ENCODE results near the gene TXNIP.

The TXNIP gene

DNA sequence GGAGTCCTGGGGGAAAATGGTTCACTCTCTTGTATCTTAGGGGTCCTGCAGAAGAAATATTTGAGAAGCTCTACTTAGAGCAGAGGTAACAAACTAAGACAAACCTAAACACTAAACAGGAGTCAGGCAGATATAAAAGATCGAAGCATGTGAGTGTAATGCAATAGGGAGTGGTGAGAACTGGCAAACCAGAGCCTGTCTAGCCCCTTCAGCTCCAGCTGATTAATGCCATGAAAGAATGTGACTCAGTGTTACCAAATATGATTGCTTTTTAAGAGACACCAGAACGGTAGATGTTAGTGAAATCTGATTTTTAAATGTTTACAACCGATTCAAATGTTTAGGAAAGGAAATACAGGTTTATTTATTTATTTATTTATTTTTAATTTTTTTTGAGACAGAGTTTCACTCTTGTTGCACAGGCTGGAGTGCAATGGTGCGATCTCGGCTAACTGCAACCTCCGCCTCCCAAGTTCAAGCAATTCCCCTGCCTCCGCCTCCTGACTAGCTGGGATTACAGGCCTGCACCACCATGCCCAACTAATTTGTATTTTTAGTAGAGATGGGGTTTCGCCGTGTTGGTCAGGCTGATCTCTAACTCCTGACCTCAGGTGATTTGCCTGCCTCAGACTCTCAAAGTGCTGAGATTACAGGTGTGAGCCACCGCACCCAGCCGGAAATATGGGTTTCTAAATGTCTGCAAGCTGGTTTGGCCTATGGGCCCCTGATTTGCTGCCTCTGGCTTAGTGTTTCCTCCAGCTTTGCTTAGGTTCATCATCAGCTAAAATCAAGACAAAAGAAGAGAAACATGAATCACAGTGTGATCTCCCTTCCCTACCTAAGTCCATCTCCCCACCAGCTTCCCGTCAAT lies 12.2 kb downstream of the TXNIP start:
- peak; percentile 77 for DNase-seq

DNA sequence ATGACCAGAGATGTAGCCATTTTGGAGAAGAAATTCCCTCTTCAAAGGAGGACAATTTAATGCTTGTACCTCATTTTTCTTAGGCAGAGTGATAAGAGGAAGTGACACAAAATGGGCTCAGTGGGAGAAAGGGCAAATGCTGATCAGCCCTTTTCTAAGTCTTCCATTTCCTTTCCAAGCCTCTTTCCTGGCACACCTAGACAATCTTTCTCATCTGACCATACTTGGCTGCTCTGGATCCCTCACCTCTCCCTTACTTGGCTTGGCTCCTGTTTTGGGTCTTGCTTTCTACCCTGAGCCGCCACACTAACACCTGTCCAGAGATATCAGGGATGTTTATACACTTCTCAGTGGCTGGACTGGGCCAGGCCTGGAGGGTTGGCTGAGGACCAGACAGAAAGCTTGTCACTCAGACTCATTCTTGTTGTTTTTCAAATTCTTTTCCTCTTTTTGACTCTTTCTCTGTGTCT lies 13.1 kb downstream of the TXNIP start:
- peak; percentile 54 for DNase-seq

DNA sequence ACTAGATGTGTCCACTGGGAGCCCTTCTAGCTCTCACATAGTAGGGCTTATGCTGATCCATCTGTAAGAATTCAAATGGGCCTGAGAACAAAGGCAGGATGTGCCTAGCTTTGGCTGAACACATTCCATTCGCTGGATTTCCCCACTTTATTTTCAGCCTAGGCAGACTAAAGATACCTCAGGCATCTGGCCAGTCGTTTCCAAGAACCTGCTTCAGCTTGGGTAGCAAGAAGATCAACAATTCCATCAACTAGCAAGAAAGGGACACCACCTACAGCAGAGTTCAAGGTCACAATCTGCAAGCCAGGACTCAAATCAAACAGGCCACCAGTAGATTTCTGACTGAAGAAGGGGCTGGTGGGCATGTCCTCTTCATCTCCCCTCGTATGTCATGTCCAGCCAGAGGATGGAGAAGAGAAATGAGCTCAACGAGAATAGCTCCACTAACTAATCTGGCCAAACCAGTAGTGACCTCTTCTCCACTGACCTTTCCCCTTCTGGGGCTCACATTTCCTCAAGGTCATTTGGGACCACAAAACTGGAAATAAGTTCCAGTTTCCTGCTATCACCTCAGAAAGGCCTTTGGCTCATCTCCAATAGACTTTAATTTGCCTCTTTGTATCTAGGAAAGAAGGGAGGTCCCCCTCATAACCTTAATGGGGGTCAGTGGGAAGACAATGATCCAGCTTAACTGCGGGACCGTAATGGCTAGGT lies 14.2 kb downstream of the TXNIP start:
- DNase-seq, result peak; percentile 57

DNA sequence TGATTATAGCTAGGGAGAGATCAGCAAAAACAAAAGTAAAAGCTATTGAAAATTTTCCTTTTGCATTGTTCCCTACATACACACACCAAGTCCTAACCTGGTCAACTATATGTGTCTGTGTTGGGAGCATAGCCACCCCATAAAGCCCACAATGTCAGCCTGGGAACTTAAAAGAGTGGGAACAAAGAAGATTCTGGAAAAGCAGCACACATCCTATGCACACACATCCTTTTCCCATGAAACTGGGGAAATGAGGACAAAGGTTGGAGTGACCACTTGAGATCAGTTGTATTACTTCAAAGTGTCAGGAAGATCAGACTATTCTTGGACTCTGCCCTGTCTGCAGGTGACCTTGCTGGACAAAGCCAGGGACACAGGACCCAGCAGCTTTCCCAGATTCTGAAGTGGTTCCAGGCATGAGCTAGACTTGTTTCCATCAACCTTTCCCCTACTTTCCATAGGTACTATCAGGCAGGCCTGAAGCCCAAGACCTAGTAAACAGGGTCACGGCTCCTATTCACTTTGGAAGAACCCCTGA lies 15.9 kb downstream of the TXNIP start:
- DNase-seq, result peak; percentile 53

DNA sequence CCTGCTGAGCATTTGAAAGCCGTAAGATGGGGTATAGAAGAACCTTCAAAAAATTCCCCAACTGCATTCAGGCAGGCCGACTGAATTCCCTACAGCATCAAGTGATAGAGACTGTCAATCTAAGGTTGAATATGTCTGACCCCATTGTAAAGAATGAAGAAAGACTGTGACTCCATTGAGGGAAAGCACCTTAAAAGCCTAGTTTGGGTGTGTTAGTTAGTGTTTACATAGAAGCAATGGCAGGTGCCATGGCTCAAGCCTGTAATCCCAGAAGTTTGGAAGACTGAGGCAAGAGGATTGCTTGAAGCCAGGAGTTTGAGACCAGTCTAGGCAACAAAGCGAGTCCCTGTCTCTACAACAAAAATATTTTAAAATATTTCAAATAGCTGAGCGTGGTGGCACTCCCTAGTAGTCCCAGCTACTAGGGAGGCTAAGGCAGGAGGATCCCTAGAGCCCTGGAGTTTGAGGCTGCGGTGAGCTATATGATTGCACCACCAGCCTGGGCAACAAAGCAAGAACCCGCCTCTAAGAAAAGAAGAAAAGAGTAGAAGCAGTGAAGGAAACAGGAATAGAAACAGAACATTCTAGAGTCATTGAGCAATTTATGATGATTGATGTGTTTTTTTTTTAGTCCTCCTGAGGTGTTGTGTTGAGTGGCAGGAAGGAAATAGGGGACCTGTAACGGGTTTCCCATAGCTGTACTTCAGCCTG lies 16.5 kb downstream of the TXNIP start:
- DNase-seq, result no peak

DNA sequence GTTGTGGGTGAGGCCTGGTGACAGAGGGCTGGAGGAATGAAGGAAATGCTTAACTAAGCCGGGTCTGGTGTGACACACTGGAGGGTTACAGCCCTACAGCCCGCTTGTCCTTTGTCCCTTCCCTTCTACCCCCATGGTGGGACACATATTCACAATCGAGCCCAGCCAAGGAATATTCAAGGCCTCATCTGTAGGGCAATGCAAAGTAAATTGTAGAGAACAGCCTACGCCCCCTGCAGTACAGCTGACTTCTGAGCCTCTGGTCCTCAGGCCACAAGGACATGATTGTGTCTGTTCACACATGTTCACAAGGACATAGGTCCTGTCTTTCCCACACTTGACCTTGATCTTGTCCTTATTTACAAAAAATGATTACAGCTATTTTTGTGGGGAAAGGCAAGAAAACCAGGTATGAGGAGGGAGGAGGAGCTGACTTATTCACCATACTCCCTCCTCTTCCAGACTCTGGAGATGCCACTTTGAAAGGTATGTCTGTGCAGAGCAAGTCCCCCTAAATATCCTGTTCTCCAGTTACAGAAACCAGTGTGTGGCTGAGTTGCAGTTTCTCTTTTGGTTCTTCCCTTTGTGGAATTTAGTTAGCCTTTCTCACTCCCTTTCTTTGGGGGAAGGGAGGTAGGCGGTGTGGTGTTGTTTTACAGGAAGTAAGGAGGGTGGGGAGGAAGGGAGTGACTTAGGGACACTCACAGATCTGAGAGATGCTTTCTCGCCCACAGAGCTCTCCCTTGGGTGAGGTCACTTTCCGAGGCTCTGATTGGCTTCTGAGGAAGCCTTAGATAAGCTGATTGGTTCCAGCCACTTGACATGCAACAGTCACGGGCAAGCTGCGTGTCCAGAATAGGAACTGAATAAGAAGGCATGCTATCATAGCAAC lies 17.3 kb downstream of the TXNIP start:
- DNase-seq, result peak; percentile 91

DNA sequence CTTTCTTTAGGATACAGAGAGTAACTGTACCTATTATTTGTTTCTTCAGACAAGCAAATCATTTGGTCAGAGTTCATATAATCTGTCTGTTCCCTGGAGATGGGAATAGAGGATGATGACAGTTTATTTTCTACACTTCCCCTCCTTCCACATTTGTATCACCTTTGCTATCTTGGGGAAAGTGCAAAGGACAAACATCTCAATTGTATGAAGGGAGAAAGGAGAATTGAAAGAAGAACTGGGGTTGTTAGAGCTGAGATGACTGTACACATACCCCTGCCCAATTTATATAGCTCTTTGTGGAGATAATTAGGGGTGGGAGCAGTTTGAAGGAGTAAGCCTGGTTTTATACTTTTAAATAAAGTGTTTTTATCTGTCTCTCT lies 17.9 kb downstream of the TXNIP start:
- DNase-seq, result no peak

DNA sequence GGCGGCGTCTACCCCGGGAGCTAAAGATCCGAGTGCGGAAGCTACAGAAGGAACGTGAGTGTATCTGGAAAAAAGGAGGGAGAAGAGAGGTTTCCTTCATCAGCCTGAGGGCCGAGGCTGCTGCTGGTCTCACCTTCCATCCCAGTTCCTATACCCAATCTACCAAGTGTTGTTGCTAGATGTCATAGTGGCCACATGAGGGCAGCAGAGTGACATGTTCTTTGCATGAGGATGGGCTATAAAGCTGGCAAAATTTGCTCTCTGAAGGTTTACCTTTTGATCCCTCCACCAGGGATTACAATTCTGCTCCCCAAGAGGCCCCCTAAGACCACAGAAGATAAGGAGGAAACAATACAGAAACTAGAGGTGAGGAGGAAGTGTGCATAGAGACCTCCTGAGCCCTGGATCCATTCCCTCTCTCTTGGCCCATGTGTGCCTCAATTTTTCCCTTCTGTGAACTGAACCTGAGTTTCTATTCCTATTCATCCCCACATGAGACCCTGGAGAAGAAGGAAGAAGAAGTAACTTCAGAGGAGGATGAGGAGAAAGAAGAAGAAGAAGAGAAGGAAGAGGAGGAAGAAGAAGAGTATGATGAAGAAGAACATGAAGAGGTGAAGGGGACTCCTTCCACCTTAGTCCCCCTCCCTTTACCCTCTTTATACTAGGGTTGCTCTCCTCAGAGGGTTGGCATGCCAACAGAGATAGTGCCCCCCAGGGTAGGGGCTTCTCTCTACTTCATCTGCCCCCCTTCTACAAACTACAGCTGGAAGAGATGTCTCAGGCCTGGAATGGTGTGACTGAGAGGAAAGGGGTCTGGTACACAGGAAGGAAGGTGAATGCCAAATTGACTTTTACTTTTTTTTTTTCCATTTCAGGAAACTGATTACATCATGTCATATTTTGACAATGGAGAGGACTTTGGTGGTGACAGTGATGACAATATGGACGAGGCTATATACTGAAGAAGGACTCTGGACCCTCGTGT lies 18.6 kb downstream of the TXNIP start:
- DNase-seq, result peak; percentile 88

DNA sequence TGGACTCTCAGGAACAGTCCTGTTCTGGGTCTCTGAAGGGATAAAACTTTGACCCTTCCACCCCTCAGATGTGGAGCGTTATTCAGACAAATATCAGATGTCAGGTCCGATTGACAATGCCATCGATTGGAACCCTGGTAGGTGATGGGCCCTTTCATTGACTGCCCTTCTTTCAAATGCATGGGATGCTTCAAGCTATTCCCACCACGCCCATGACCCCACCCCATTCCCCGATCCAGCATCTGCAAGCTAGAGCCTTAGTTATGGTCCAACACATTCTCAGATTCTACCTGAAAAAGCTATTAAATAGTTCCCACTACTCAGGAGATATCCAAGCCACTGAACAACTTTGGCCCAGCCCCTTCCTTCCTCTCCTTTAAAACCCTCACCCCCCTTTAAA lies 19.4 kb downstream of the TXNIP start:
- no peak for DNase-seq

DNA sequence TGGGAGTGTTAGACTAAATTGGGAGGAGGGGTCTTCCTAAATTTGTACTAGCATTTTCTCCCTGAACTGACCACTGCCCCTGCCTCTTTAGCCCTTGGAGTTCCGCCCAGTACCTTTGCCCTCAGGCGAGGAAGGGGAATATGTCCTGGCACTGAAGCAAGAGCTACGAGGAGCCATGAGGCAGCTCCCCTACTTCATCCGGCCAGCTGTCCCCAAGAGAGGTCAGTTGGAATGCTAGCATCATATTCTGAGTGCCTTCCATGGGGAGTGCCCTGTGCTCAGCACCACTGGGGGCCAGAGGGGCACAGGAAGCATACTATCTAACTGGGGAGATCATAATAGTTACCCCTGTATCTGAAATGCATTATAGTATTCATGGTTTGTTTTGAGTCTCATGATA lies 21.2 kb downstream of the TXNIP start:
- DNase-seq, result no peak

DNA sequence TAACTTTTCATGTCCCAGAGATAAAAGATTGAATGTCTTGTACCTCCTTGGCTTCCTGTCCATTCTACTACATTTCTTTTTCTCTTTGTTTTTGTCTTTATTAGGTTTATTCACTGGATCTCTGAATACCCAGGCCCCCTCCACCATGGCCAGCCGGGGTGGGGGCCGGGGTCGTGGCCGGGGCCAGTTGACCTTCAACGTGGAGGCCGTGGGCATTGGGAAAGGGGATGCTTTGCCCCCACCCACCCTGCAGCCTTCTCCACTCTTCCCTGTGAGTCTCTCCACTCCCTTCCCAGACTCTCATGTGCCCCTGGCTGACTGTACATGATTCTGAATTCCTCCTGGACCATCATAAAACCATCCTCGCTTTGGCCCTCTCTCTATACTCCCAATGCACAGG lies 21.7 kb downstream of the TXNIP start:
- no peak for DNase-seq

DNA sequence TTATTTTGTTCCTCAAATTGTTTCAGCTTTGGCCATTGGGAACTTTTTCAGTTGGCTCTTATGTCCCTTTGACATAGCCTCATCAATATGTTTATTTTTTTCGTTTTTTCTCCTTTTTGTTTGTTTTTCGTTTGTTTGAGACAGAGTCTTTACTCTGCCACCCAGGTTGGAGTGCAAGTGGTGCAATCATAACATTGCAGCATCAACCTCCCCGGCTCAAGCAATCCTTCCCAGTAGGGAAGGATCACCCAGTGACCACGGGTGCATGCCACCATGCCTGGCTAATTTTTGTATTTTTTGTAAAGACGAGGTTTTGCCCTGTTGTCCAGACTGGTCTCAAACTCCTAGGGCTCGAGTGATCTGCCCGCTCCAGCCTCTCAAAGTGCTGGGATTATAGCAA lies 23.8 kb downstream of the TXNIP start:
- DNase-seq, result no peak

DNA sequence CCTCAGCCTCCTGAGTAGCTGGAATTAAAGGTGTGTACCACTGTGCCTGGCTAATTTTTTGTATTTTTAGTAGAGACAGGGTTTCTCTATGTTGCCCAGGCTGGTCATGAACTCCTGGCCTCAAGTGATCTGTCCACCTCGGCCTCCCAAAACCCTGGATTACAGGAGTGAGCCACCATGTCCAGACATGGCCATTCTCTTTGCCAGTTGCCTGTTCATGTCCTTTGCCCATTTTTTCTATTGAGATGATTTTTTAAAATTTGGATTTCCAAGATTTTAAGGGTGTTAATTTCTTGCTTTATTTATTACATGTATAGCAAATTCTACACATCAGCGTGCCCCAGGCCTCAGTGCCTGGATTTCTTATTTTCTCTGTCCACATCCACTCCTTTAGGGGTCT lies 29.1 kb downstream of the TXNIP start:
- DNase-seq, result no peak

DNA sequence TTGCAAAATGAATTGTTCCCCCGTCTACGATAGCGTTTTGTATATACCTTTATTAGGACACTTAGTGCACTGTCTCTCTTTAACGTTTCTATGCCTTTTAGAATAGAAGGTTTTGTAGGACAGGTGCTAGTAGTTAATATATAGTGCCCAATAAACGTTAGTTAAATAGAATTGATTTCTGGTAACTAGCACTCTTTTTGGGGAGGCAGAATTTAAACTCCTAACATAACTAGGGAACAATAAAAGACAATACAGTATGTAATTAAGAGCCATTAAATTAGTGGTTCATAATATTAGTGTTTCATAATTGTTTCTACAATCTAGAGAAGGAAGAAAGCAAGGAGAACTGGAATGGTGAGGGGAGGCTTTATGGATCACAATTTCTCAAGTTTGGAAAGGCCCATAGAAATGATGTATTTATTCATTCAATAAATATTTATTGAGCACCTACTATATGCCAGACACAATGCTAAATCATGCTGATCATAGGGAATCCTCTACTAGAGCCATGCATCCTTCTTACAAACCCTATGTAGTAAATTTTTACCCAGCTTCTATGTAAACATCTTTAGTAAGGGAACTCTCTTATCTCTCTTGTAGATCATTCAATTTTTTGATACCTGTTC lies 31.1 kb downstream of the TXNIP start:
- no peak for DNase-seq

DNA sequence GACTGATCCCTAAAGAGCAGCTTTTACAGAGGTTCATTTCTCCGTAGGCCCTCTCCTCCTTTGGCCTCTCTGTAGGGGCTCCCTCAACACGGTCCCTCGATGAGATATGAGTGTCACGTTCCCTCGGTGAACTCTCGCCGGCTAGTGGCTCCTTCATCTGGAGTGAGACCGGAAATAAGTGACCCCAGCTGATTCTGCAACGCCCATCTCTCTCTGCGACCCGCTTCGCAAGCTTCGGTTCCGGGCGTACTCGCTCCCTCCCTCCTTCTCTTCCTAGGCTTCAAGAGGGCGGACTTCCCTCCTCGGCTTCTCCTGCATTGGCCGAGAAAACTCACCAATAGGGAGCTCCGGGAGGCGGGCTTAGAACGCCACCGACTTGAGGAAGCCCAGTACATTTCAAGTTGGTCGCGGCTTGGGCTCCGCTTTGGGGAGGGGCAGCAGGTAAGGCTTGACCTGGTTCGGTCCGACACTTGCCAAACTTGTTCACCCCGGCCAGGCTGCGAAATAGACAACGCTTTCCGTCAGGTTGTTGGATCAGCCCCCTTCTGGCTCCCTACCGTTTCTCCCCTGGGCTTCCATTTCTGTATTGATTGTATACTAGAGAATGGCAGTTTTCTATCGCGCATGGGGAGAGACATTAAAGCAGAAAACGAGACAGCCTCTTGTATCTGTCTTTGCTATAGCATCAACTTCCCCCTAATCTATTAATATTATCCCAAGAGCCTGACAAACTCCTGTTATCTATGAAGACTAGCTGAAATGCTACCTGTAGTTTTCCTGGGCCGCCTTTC lies 31.9 kb downstream of the TXNIP start, which contains the start of the genes ANKRD34A and POLR3GL:
Gene ANKRD34A, minus strand, starts transcription at position 248 of the 791 bp plus-strand sequence. CDS start 2,816 bp downstream, outside the sequence.
Gene POLR3GL, plus strand, starts transcription at position 363 of the 791 bp plus-strand sequence. CDS start 10,176 bp downstream, outside the sequence.
- peak; percentile 97 for DNase-seq

DNA sequence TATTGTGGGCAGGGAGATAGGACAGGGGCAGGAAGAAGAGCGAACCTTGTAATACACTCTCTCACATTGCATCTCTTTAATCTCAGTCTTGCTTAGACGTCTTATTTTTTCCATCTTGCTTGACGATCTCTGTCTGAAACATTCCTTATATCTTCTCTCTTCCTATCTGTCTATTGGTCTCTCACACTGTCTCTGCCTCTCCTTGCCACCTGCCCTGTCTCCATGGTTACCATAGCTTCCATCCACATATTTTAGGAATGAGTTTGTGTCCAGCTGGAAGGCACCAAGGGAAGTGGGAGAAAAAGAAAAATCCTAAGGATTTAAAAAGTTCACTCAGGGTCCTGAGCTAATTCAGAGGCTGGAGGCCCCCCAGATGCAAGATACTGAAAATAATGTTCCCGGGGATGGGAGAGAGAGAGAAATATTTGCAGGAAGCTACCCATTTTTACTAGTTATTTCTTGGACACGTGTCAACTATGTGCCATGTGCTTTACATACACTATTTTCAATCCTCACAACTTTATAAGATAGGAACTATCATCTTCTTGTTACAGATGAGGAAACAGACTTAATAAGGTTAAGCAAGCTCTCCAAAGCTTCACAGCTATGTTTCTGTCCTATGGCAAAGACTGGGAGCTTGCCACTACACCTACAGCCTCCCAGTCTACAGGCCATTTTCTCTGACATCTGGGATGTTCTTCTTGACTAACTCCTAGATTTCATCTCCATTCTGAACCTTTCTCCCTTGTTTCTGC lies 32.9 kb downstream of the TXNIP start:
- DNase-seq, result no peak

DNA sequence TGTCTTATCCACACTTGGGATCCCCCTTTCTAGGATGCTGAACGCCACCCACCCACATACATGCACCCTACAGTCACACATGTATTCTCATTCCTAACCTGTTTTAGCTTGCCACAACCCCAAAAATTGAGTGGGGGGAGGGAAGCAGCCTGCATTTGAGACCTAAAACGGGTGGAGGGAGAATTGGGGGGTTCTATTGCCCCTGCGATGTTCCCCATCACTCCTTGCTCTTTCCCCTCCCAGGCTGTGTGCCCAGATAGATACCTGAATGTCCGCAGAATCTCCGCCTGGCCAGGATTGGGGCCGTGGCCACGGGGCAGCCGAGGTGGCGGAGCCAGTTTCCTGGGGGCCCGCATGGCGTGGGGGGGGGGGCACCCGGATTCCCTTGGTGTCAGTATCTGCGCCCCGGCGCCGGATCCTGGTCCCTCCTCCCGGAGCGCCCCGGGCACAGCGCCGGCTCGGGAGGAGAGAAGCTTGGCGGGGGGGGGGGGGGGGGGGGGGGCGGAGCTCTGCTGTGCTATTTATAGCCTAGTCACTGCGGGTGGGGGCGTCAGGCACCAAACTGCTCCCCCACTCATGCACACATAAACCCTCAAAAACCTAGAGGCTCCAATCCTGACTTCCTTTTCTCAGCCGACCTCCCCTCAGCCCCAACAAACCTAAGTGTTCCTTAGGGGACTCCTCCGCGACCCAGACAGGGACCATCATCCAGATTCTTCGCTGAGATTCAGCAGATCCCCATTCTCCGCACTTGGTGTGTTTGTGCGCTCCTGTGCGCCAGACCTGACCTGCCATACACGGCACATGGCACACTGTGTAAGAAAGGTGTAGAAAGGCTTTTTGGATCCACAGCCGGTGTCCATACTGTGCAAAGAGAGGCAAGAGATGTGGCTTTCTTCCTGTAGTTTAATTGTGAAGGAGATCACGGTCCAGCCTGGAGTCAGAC lies 33.9 kb downstream of the TXNIP start:
- DNase-seq, result peak; percentile 78

Data from activated effector memory CD4-positive, alpha-beta T cell treated with anti-CD3 and anti-CD28 coated beads, Interleukin-2, amount 50 U/mL, for 16 hours (primary cell).